GM18517 (cell line): ENCODE results near the gene CCDC6.
"Not testable (repeated sequence)": the region's sequence is repeated elsewhere in the genome, so short reads cannot be mapped to it uniquely, and the experiment has no call there.

Experiments used
- ATAC-seq: cut with Tn5 transposase; IDR thresholded peaks from one replicate; pipeline ENCODE4 v1.9.1; 2021; ENCODE audit warnings: mild to moderate bottlenecking, moderate library complexity; ENCODE audit not compliant: unreplicated experiment

CCDC6 gene

GRCh38 chr10:59771162-59771807 lies 135.1 kb downstream of the CCDC6 start:
- no peak for ATAC-seq

GRCh38 chr10:59770689-59771088 lies 135.7 kb downstream of the CCDC6 start:
- no peak for ATAC-seq

GRCh38 chr10:59762505-59762904 lies 143.9 kb downstream of the CCDC6 start:
- ATAC-seq: no peak

- ATAC-seq: no peak
Measured at GRCh38 chr10:59757966-59758365, 148.4 kb downstream of the CCDC6 start.

GRCh38 chr10:59754951-59755350 lies 151.4 kb downstream of the CCDC6 start:
- no peak for ATAC-seq

GRCh38 chr10:59753267-59753666 lies 153.1 kb downstream of the CCDC6 start, which contains the start of gene MRLN:
Gene MRLN (minus strand): TSS chr10:59753455.
- ATAC-seq: no peak

- ATAC-seq: no peak
Measured at GRCh38 chr10:59752278-59752940, 153.9 kb downstream of the CCDC6 start.

- no peak for ATAC-seq
Measured at GRCh38 chr10:59750155-59750945, 156.0 kb downstream of the CCDC6 start.

GRCh38 chr10:59748834-59749233 lies 157.5 kb downstream of the CCDC6 start:
- ATAC-seq: no peak

GRCh38 chr10:59745163-59745650 lies 161.1 kb downstream of the CCDC6 start:
- ATAC-seq: no peak

- not testable (repeated sequence) for ATAC-seq
Measured at GRCh38 chr10:59744762-59745161, 161.6 kb downstream of the CCDC6 start.

GRCh38 chr10:59744156-59744555 lies 162.2 kb downstream of the CCDC6 start:
- not testable (repeated sequence) for ATAC-seq

GRCh38 chr10:59741583-59741982 lies 164.8 kb downstream of the CCDC6 start:
- no peak for ATAC-seq

GRCh38 chr10:59741048-59741447 lies 165.3 kb downstream of the CCDC6 start:
- ATAC-seq: no peak
